ENCODE results near the gene TET3.

The TET3 gene

DNA sequence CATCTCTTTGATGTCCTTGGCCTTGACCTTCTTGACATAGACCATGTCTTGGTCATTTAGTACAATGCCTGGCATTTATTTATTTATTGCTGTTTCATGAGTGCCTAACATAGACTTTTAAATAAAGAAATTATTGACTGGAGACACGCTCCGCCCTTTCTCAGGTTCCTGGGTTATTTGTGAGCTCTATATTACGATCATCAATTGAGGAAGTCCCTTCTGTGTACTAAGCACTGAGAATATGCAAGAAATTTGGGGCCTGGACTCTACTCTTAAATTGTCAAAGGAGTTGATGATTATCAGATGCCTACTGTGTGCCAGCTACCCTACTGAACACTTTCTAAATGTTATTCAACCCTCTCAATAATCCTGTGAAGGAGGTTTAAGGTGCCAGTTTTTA, 19.7 kb upstream of the TET3 start:
- no peak for DNase-seq

DNA sequence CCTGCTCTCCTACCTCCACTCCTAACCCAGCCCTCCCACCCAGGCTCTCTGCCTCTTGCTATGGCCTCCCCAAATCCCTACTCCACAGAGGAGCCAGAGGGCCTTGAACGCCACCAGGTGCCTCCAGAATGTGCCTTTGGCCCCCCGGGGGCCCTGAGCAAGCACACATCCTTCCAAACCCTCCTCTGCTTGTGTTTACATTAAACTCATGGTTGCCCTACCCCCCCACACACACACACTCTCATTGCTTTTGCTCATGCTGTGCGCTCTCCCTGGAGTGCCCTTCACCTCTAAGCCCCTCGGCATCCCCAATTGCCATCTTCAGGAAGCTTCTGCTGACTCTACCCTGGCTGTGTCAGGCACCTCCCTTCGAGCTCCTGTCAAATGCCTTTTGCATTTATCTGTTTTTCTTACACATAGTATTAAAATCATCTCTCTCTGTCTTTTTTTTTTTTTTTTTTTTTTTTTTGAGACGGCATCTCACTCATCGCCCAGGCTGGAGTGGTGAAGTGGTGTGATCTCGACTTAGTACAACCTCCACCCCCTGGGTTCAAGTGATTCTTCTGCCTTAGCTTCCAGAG, 16.3 kb upstream of the TET3 start:
- no peak for DNase-seq

DNA sequence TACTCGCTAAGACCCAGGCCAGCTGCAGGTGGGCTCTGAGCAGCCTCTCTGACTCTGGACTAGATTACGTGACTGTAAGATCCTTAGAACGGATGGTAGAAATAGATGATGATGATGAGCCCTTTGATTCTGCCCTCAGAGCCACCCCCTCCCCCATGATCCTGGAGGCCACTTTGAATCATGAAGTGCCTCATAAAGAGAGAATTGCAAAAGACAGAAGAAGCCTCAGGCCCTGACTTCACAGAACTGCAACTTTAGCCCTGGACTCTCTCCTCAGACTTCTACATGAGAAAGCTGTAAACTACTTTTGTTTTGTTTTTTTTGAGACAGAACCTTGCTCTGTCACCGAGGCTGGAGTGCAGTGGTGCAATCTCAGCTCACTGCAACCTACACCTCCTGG, 15.4 kb upstream of the TET3 start:
- no peak for DNase-seq

DNA sequence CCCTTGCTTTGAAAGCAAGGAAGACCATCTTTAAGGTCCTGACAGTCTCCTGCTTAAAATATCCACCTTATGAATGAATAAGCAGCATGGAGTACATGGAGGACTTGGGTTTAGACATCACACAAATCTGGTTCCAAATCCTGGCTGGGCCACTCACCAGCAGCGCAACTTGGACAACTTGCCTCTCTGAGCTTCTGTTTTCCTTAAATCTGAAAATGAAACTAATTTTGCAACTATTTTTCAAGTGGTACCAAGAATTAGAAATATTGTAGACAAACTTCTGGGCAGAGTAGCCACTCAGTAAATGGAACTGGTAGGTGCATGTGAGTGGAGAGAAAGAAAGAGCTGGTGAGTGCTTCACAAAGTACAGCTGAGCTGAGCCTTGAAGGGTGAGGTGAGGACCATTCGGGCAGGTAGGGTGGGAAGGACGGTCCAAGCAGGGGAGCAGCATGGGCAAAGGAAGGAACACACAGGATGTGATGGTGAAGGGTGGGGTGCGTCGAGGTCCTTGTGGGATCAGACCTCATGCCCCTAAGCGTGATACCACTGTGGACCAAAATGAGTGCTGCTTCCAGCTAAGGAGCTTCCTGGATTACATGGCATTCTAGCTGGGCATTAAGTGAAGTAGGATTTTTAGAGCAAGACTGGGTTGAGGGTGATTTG, 14.4 kb upstream of the TET3 start:
- DNase-seq: no peak

DNA sequence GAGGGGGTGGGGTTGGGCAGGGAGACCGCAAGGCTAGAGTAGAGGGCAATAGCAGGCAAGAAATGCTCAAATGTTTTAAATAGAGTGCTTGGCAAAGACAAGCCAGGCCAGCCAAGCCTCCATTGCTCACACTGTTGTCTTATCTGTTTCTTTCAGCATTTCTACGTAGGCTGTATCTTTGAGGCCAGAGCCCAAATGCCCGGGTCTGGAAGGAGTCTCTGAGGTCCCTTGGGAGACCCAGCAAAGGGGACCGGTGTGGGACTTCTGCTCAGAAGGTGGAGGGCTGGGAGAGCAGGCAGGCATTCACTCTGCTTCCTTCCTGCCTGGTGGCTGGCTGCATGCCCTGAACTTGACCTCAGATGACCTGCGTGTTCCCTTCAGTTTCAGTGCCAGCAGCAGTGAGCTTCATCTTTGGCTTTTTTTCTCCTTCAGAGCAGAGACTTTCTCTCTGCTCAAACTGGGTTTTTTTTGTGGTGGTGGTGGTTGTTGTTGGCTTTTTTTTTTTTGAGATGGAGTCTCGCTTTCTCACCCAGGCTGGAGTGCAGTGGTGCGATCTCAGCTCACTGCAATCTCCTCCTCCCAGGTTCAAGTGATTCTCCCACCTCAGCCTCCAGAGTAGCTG, 13.7 kb upstream of the TET3 start:
- peak in 1 of 2 donors; percentile 39 for DNase-seq

DNA sequence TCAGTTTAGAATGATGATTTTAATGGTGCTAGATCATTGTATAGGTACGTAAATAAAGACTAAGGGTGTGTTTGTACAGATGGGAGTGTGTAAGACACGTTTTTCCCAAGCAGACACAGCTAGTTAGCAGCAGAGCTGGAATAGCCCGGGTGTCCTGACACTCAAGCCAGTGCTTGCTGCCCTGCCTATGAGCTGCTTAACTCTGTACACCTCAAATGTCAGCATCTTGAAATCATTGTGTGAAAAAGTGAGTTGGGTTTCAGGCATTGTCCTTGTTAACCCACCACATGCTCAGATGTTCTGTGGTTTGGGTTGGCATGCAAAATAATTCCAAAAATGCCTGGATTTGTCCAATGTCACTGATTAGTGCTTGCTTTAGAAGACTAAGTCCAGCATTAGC, 13.0 kb upstream of the TET3 start:
- no peak for DNase-seq

DNA sequence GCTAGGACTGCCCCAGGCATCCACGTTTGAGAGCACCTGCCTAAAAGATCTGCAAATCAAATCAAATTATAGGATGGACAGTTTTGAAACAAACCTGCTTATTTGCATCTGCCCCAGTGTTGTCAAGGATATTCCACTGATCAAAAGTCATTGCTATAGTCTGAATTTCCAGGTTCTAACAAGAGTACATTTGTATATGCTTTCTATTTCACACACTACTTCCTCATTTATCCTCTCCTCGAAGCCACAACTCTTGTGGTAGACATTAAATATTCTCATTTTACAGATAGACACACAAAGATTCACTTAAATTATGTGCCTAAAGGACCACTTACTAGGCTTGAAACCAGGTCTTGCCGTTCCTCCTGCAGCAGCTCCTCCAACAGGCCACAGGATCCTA, 11.9 kb upstream of the TET3 start:
- DNase-seq: no peak

DNA sequence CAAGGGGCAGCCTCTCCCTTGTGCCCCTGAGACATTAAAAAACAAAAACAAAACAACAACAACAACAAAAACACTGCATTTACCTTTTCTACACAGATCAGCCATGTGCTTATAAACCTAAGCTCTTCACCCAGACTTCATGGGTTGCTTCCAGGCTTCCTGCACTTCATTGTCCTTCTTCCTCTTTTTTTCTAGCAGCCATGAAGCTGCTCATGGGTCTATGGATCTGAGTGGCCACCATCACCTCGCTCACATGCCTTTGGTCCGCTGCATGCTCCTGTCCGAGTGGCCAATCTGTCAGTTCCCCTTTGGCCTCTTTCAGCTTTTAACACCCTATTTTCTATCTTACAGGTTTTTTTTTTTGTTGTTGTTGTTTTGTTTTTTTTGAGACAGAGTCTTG, 9.0 kb upstream of the TET3 start:
- no peak for DNase-seq

DNA sequence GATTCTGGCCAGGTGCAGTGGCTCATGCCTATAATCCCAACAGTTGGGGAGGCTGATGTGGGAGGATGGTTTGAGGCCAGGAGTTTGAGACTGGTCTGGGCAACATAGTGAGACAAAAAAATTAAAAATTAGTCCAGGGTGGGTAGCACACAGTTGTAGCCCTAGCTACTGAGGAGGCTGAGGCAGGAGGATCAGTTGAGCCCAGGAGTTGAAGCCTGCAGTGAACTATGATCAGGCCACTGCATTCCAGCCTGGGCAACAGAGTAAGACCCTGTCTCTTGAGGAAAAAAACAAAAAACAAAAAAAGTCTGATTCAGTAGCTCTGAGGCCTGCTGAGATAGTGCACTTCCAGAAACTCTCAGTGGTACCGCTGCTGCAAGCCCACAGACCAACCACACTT, 7.9 kb upstream of the TET3 start:
- no peak for DNase-seq

DNA sequence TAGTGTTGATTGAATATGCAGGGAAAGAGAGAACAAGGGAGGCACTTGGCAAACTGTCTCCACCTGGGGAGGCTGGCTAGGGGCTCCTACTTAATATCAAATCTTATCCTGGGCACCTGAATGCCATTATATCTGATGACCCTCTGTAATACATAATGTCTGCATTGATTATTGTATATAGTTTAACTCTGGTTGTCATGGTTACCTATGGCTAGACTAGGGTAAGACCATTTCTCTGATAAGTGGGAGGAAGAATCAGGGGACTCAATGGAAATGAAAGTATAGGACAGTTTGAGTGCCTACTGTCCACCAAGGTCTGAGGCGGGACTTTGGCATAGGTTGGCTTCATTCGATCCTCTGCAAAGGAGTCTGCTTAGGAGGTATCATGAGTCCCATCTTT, 7.2 kb upstream of the TET3 start:
- no peak for DNase-seq

DNA sequence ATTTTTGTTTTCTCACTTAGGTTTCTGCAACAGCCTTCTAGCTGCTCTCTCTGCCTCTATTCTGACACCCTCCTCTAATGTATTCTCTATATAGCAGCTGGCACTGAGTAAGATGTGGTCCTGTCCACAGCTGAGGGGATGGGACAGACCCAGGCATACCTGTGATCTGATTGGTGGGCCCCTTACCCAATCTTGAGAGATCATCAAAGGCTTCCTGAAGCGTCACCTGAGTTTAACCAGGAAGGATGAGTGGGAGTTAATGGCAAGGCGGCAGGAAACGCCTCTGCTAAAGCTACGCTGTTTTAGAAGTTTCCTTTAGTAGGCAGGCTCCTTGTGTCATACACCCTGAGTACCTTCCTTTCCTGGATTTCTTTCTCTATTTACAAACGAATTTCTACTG, 5.7 kb upstream of the TET3 start:
- peak; percentile 82 for DNase-seq

DNA sequence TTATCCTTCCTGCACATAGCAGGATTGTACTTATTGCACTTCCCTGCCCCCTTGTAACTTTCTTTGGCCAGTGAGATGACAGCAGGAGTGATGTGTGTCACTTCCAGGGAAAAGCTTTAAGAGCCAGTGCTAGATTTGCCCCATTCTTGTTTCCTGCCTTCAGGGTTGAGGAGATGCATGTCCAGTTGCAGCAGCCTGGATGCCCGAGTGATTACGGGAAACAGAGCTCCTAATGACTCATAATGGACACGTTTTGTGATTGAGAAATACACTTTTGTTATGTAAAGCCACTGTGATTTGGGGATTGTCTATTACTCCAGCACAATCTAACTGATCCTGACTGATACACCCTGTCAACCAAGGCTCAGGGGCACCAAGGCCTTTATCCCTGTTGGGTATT, 5.0 kb upstream of the TET3 start:
- no peak for DNase-seq

DNA sequence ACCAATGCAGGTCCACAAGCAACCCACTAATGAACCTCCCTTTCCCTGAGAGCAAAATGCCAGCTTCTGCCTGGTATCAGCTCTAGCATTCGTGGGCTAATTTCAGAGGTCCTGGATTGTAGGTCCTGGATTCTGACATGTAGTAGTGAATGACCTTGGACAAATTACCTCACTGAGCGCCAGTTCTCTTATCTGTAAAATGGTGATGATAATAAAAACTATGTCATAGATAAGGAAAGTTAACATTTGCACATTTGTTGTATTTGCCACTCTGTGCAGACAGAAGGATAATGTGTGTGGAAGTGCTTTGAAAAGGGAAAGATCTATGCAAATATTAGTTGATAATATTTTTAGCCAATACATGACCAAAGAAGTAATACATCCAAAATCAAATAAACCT, 4.1 kb upstream of the TET3 start:
- DNase-seq: no peak

DNA sequence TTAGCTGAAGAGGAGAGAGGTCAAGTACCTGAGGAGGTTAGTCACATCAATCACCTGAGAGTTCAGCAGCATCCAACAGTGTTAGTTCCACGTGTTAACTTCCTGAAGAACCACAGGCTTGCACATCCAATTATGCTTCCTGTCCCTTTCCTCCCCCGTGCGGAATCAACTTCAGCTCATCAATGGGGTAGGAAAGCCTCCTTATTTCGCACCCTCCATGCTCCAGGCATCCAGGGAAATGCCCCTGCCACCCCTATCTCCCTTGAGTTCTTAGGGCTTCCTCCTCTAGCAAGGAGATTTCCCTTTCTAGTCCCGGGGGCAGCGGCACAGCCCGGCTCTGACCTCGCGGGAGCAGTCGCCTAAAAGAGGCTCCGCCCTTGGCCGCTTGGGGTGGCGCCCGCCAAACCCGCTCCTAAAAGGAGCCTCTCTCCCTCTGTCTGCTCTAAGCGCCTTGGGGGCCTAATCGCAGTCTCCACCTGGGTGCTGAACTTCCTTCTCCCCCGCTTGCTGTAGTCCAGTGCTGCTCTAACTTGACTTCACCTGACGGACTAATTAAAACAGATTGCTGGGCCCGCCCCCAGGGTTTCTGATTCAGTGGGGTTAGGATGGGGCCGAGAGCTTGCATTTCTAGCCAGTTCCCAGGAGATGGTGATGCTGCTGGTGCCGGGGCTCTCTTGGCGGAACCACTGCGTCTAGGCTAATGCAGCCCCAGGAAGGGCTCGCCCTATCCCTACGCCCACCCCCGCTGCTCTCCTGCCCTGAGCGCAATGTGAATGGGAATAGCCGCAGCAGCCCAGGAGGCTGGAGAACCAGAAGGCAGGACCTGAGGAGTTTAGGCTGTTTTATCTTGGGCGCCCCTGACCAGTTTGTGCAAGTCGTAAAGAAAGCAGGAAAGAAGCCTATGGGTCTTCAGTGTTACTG, 3.4 kb upstream of the TET3 start:
- peak; percentile 29 to 31 for DNase-seq

DNA sequence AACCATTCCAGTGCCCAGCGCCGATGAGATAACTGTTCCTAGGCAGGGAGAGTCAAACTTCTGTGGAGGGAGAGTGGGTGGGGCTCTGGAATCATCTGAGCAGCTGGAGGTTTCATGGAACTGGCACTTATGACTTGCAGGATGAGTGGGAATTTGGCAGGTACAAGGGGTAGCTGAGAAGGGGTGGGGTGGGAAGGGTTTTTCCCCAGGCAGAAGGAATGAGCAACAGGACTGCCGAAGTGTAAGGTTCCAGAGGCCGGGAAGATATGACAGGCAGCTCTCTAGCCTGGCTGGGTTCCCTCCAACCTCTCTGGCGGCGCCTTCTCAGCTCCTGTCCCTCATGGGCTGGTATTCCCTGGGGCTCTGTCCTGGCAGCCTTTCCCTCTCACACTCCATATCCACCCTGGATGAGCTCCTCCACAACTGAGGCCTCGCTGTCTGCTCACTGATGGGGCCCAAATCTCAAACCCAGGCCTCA, 2.5 kb upstream of the TET3 start:
- DNase-seq: no peak

DNA sequence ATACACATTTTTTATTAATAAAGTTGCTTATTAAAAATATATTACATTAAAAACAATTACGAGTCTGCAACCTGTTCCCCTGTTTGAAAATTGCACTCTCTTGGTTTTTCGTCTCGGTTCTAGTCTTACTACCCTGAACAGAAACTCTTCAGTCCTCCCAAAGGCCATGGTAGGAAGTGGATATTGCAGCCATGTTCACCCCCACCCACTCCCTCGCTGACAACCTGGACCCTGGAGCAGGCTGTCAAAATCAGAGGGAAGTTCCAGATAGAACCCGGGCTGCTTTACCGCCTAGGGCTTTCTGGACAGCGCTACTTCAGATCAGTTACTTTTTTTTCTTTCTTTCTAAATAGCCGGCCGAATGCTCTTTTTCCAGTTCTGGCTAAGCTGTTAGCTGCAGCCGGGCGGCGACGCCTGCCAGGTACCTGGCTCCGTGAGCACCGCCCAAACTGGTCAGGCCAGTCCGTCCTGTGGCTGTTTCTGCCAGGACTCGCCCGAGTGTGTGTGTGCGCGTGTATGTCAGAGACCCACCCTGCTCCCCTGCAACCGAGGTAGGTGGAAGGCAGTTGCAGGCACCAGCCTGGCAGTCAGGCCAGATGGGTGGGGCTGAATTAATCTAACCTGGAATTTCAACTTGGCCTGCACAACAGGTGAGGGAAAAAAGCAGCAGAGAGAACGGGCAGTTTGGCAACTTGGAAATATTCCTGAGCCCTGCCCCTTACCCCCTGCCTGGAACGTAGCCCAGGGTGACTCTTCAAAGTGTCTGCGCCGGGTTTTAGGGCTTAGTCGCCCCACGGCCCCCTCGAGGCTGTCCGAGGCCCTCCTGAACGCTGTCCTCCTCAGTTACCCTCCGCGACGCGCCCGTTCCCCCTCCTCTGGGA, 1.1 kb upstream of the TET3 start:
- no peak for DNase-seq

DNA sequence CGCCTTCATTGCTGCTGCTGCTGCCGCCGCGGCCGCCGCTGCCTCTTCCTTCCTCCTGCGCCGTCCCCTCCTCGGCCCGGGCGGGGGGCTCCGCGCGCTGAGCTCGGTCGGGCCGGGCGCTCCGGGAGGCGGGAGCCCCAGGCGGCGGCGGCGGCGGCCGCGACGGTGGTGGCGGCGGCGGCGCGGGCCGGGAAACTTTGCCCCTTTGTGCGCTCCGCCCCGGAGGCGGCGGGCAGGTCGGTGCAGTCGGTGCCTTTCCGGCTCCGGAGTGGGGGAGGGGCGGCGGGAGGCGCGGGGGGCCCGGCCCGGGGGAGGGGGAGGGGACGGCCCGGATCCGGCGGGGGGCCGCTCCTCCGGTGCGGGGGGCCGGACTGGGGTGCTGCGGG, 205 bp downstream of the TET3 start:
- DNase-seq: peak; percentile 67 to 68

DNA sequence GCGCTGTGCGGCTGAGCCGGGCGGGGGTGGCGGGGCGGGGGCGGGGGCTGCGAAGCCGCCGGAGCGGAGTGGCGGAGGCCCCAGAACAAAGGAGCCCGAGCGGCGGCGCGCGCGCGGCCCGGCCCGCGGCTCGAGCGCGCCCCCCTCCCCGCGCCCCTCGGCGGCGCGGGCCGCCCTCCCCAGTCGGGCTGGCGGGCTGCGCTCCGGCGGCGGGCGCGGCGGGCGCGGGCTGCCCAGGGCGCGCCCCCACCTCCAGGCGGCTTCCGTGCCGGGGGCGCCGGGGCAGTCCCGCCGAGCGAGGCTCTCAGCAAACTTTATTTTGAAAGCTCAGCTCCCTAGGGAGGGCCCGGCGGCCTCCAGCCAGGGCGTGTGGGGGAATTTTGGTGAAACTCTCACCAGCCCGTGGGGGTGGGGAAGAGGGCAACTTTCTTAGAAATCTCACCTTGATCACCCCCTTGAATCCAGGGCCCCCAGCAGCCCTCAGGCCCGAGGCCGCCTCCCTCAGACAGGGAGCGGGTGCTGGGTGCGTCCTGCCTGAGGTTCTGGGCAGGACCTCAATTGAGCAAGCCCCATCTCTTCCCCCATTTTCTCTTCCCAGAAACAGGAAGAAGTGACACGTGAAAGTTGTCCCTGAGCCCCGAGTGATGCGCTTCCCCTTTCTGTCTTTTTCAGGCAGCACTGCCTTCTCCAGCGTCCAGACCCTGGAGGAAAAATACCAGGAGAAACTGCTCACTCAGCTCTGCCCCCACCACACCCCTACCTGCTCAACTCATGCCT, 786 bp downstream of the TET3 start:
- peak; percentile 75 to 78 for DNase-seq

DNA sequence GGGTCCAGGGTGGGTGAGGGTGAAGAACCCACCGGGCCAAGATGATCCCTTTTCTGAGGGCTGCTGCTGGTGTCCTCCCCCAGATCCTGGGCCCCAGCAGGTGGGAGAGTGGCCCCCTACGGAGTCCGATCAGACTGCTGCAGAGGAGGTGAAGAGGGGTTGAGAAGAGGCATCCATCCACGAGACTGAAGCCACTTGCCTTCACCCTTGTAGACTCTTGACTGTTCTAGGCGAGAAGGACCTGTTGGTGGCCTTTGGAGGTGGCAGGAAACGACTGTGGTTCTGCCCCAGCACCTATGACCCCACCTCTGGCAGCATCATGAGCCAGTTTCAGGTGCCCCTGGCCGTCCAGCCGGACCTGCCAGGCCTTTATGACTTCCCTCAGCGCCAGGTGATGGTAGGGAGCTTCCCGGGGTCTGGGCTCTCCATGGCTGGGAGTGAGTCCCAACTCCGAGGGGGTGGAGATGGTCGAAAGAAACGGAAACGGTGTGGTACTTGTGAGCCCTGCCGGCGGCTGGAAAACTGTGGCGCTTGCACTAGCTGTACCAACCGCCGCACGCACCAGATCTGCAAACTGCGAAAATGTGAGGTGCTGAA, 1.5 kb downstream of the TET3 start:
- peak; percentile 30 to 34 for DNase-seq

DNA sequence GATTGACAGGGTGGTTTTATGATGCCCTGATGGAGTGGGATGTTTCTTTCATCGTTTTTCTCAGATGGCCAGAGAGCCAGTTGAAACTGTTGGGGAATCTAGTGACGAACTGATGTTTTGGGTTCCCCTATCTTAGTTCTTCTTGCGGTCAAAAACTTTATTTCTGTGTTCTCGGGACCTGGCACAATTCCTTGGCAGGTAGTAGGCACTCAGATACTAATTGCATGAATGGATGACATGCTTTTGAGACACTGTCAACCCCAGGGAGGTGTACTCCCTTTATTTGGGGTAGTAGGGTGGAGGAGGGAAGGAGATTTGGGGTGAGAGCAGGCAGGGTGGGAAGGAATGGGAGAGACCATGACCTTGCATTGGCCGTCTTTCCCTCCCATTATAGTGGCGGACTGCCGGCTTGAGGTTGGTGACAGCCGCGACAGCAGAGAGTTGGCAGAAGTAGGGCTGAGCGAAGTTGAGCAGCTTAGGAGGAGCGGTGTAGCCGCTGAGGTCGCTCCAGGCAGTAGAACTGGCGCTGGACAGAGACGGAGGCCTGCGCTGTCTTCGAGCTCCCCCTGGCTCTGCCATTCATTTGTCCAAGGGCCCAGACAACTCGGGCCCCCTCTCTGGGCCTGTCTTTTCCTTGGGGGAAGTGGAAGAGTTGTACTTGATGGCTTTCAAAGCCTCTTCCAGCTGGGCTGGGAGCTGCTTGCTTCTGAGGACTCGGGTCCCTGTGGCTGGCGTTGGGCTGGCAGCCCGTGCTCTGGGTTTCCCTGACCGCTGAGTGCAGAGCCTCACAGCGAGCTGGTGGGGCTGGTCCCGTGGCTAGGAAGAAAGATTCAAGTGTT, 2.6 kb downstream of the TET3 start:
- peak in 1 of 2 donors; percentile 44 for DNase-seq
